ENCODE measurements around the gene TSR3. TPM values are rescaled to one million over a fixed set of nuclear protein-coding genes. Genes with fewer than 3 reads are reported as not detected.

Gene TSR3
- total and polyA plus RNA-seq, 2 donors (not counting 1 experiment from before 2014, with no cell fraction given), result 35.7 to 43.7 TPM

DNA sequence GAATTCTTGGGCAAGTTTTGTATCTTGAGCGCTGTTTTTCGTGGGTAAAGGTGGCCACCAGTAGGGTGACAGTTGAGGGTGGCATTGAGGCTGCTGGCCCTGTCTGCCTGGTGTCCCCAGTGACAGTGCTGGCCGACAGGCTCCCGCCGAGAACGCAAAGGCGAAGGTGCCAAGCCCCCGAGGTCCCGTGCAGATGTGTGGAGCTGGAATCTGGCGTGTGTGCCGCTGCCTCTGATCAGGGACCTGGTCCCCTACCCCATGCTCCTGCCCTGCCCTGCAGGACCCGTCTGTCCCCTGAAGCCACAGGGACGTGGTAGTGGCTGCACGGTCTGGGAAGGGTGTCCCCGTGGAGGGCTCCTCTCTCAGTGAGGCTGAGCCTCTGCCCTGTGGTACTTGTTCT is 38.8 kb downstream of the TSR3 start:
- peaks cover 84% of the 10 kb centered on the region for H3K79me2 ChIP-seq (ENCODE audit: control insufficient read depth, insufficient read depth, low read length)
- Mint-ChIP-seq H3K27me3 (no peaks in the 10 kb centered on the region), H3K4me1 (peaks cover 40% of the 10 kb centered on the region), H3K9me3 (ENCODE audit: insufficient read depth) (no peaks in the 10 kb centered on the region), H3K27ac (peak overlapping the region; percentile 61), H3K4me3 (peak overlapping the region; percentile 41)
- H2AFZ ChIP-seq (ENCODE audit: insufficient read depth, low read depth, low read length, poor library complexity, severe bottlenecking), result no peak overlapping the region
- H3K9ac ChIP-seq (ENCODE audit: low read length), result no peak overlapping the region
- TF ChIP-seq, protein P1, sequence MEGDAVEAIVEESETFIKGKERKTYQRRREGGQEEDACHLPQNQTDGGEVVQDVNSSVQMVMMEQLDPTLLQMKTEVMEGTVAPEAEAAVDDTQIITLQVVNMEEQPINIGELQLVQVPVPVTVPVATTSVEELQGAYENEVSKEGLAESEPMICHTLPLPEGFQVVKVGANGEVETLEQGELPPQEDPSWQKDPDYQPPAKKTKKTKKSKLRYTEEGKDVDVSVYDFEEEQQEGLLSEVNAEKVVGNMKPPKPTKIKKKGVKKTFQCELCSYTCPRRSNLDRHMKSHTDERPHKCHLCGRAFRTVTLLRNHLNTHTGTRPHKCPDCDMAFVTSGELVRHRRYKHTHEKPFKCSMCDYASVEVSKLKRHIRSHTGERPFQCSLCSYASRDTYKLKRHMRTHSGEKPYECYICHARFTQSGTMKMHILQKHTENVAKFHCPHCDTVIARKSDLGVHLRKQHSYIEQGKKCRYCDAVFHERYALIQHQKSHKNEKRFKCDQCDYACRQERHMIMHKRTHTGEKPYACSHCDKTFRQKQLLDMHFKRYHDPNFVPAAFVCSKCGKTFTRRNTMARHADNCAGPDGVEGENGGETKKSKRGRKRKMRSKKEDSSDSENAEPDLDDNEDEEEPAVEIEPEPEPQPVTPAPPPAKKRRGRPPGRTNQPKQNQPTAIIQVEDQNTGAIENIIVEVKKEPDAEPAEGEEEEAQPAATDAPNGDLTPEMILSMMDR (IDR thresholded peaks at IDR 0.05), result no peak
- TF ChIP-seq EZH2 (IDR thresholded peaks at IDR 0.05; ENCODE audit: borderline replicate concordance, insufficient read depth, low read depth, low read length, poor library complexity, severe bottlenecking), result no peak
- intact Hi-C loops (cut with micrococcal nuclease), result no loop called here
- WGBS (ENCODE audit: insufficient coverage), result 97% methylated on average over 15 of the region's 15 CpGs
- no peak overlapping the region for H3K4me3 ChIP-seq (ENCODE audit: control extremely low read depth in 1 of 5, extremely low read depth in 1 of 5, insufficient read depth in 1 of 5, low read depth in 2 of 5, low read length in 4 of 5)
- ATAC-seq (ENCODE audit: low read depth), result no peak
- peaks cover 21 to 40% of the 10 kb centered on the region in 2 donors for H3K4me1 ChIP-seq (ENCODE audit: control insufficient read depth in 2 of 2, insufficient read depth in 2 of 2, low read length in 2 of 2)
- H3K36me3 ChIP-seq (replicated peaks in 1 of 2; ENCODE audit: control extremely low read depth in 1 of 2, control insufficient read depth in 1 of 2, extremely low read depth in 1 of 2, insufficient read depth in 2 of 2, low read length in 1 of 2), result peaks cover 0 to 61% of the 10 kb centered on the region in 2 experiments
- H3K27me3 ChIP-seq (replicated peaks in 1 of 4; ENCODE audit: control extremely low read depth in 1 of 4, control insufficient read depth in 3 of 4, insufficient read depth in 4 of 4, low read length in 3 of 4), result no peaks in the 10 kb centered on the region
- H3K9me3 ChIP-seq (ENCODE audit: control extremely low read depth in 1 of 3, control insufficient read depth in 2 of 3, insufficient read depth in 1 of 3, low read length in 2 of 3), result no peaks in the 10 kb centered on the region
- ChIA-PET POLR2A (interaction anchor here (0.6 to 1.2 kb wide), 2 partner anchors 9 to 30 kb away, joined by 3 read pairs; no protein-coding TSS in a partner anchor), CTCF (interaction anchor here (0.6 to 1.4 kb wide), 3 partner anchors 11 to 30 kb away, joined by 3 to 5 read pairs (median 3); no protein-coding TSS in a partner anchor)
- H4K20me1 ChIP-seq (ENCODE audit: control insufficient read depth, insufficient read depth, low read length, poor library complexity, severe bottlenecking), result peaks cover 77% of the 10 kb centered on the region
- peak overlapping the region; percentile 87 for H3K4me2 ChIP-seq (replicated peaks; ENCODE audit: low read depth, low read length, poor library complexity, severe bottlenecking)
- DNase-seq, result no peak
- H3K27ac ChIP-seq (ENCODE audit: low read length in 2 of 2), result no peak overlapping the region

DNA sequence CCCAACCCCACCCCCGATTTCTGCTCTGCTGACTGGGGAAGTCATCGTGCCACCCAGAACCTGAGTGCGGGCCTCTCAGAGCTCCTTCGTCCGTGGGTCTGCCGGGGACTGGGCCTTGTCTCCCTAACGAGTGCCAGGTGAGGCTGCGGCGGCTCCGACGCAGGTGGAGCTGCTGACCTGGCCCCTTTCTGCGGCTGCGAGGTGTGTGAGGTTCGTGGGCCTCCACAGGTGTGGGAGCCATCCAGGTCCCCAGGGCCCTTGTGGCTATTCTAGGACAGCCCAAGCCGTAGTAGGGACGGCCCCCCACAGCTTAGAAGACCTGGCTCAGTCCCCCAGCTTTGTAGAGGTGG is 39.2 kb downstream of the TSR3 start:
- Histone ChIP-seq H4K20me1 (ENCODE audit: control insufficient read depth, insufficient read depth, low read length, poor library complexity, severe bottlenecking) (peaks cover 73% of the 10 kb centered on the region), H2AFZ (ENCODE audit: insufficient read depth, low read depth, low read length, poor library complexity, severe bottlenecking) (no peak overlapping the region), H3K36me3 (replicated peaks in 1 of 2; ENCODE audit: control extremely low read depth in 1 of 2, control insufficient read depth in 1 of 2, extremely low read depth in 1 of 2, insufficient read depth in 2 of 2, low read length in 1 of 2) (peaks cover 0 to 56% of the 10 kb centered on the region in 2 experiments), H3K27me3 (replicated peaks in 1 of 4; ENCODE audit: control extremely low read depth in 1 of 4, control insufficient read depth in 3 of 4, insufficient read depth in 4 of 4, low read length in 3 of 4) (no peaks in the 10 kb centered on the region), H3K4me3 (ENCODE audit: control extremely low read depth in 1 of 5, extremely low read depth in 1 of 5, insufficient read depth in 1 of 5, low read depth in 2 of 5, low read length in 4 of 5) (no peak overlapping the region), H3K9ac (ENCODE audit: low read length) (peak overlapping the region; percentile 19), H3K4me2 (replicated peaks; ENCODE audit: low read depth, low read length, poor library complexity, severe bottlenecking) (peak overlapping the region; percentile 87), H3K4me1 (ENCODE audit: control insufficient read depth in 2 of 2, insufficient read depth in 2 of 2, low read length in 2 of 2) (peaks cover 21 to 40% of the 10 kb centered on the region in 2 donors), H3K79me2 (ENCODE audit: control insufficient read depth, insufficient read depth, low read length) (peaks cover 84% of the 10 kb centered on the region), H3K9me3 (ENCODE audit: control extremely low read depth in 1 of 3, control insufficient read depth in 2 of 3, insufficient read depth in 1 of 3, low read length in 2 of 3) (no peaks in the 10 kb centered on the region), H3K27ac (ENCODE audit: low read length in 2 of 2) (no peak overlapping the region)
- DNase-seq (no peak), ATAC-seq (ENCODE audit: low read depth) (no peak)
- Mint-ChIP-seq H3K4me1 (peaks cover 40% of the 10 kb centered on the region), H3K9me3 (ENCODE audit: insufficient read depth) (no peaks in the 10 kb centered on the region), H3K4me3 (peak overlapping the region; percentile 41), H3K27me3 (no peaks in the 10 kb centered on the region), H3K27ac (peak overlapping the region; percentile 61)
- TF ChIP-seq EZH2 (IDR thresholded peaks at IDR 0.05; ENCODE audit: borderline replicate concordance, insufficient read depth, low read depth, low read length, poor library complexity, severe bottlenecking), result no peak
- TF ChIP-seq, protein P1 (IDR thresholded peaks at IDR 0.05), result no peak
- intact Hi-C loops (cut with micrococcal nuclease), result no loop called here
- WGBS (ENCODE audit: insufficient coverage), result 79% methylated on average over 15 of the region's 16 CpGs
- ChIA-PET POLR2A (interaction anchor here (0.6 kb wide), 1 partner anchor 9 kb away, joined by 3 read pairs; no protein-coding TSS in a partner anchor), CTCF (interaction anchor here (0.6 to 1.4 kb wide), 2 partner anchors 11 to 18 kb away, joined by 3 to 5 read pairs; no protein-coding TSS in a partner anchor)

Data from B cell (primary cell).